NCI-H2227 (cell line): ENCODE data around the gene RASA3.

Experiments
- DNase-seq: peaks from one replicate; lab custom pipeline; 2025; ENCODE audit not compliant: unreplicated experiment; lab: John Stamatoyannopoulos, UW

Gene RASA3

GRCh38 chr13:114038900-114039299, 93.5 kb downstream of the RASA3 start:
- no peak for DNase-seq

GRCh38 chr13:114038211-114038613, 94.2 kb downstream of the RASA3 start:
- no peak for DNase-seq

GRCh38 chr13:114037674-114038073, 94.7 kb downstream of the RASA3 start:
- no peak for DNase-seq

- no peak for DNase-seq
Measured at GRCh38 chr13:114035583-114036531, 96.6 kb downstream of the RASA3 start.

- no peak for DNase-seq
Measured at GRCh38 chr13:114035186-114035582, 97.2 kb downstream of the RASA3 start.

- no peak for DNase-seq
Measured at GRCh38 chr13:114034481-114034891, 97.9 kb downstream of the RASA3 start.

- DNase-seq = no peak
Measured at GRCh38 chr13:114033541-114034315, 98.7 kb downstream of the RASA3 start.

GRCh38 chr13:114032126-114032799, 100.2 kb downstream of the RASA3 start:
- DNase-seq = no peak

GRCh38 chr13:114031631-114032030, 100.8 kb downstream of the RASA3 start:
- no peak for DNase-seq

GRCh38 chr13:114030666-114031610, 101.5 kb downstream of the RASA3 start:
- no peak for DNase-seq

- DNase-seq = no peak
Measured at GRCh38 chr13:114029866-114030625, 102.4 kb downstream of the RASA3 start.

GRCh38 chr13:114027826-114028225, 104.6 kb downstream of the RASA3 start:
- no peak for DNase-seq

GRCh38 chr13:114027046-114027715, 105.2 kb downstream of the RASA3 start:
- DNase-seq = no peak

- no peak for DNase-seq
Measured at GRCh38 chr13:114026481-114026880, 105.9 kb downstream of the RASA3 start.

- DNase-seq = no peak
Measured at GRCh38 chr13:114025714-114026431, 106.5 kb downstream of the RASA3 start.

- no peak for DNase-seq
Measured at GRCh38 chr13:114025405-114025713, 107.1 kb downstream of the RASA3 start.

- DNase-seq = no peak
Measured at GRCh38 chr13:114024603-114025404, 107.6 kb downstream of the RASA3 start.
